SIG-M5 treated with dmso at 0.1 percent for 504 hours (cell line): ENCODE results near the gene ZBTB25.

Experiments used
- DNase-seq: peaks from one replicate; lab custom pipeline; 2025; ENCODE audit not compliant: unreplicated experiment; lab: John Stamatoyannopoulos, UW

The ZBTB25 gene

GRCh38 chr14:64444984-64445845, 58.4 kb downstream of the ZBTB25 start:
- DNase-seq: no peak

- DNase-seq: no peak
These were observed 59.5 kb downstream of the ZBTB25 start for GRCh38 chr14:64444140-64444539.

GRCh38 chr14:64442300-64442988, 61.2 kb downstream of the ZBTB25 start:
- no peak for DNase-seq

GRCh38 chr14:64440494-64440893, 63.1 kb downstream of the ZBTB25 start:
- DNase-seq: peak; percentile 35

GRCh38 chr14:64439141-64439540, 64.5 kb downstream of the ZBTB25 start:
- no peak for DNase-seq

GRCh38 chr14:64438181-64438841, 65.3 kb downstream of the ZBTB25 start:
- DNase-seq: no peak

GRCh38 chr14:64434528-64434927, 69.1 kb downstream of the ZBTB25 start:
- no peak for DNase-seq

- no peak for DNase-seq
These were observed 79.7 kb downstream of the ZBTB25 start for GRCh38 chr14:64423987-64424386.

- DNase-seq: no peak
These were observed 80.9 kb downstream of the ZBTB25 start for GRCh38 chr14:64422756-64423155.

GRCh38 chr14:64422005-64422404, 81.6 kb downstream of the ZBTB25 start:
- no peak for DNase-seq

- DNase-seq: no peak
These were observed 82.5 kb downstream of the ZBTB25 start for GRCh38 chr14:64421166-64421565.

- DNase-seq: no peak
These were observed 84.6 kb downstream of the ZBTB25 start for GRCh38 chr14:64419003-64419402.

- no peak for DNase-seq
These were observed 85.9 kb downstream of the ZBTB25 start for GRCh38 chr14:64417771-64418125.

- no peak for DNase-seq
These were observed 86.4 kb downstream of the ZBTB25 start for GRCh38 chr14:64417055-64417770.

GRCh38 chr14:64416348-64416932, 87.2 kb downstream of the ZBTB25 start:
- no peak for DNase-seq

GRCh38 chr14:64412237-64412636, 91.4 kb downstream of the ZBTB25 start:
- no peak for DNase-seq

- no peak for DNase-seq
These were observed 92.6 kb downstream of the ZBTB25 start for GRCh38 chr14:64411001-64411400.

GRCh38 chr14:64410084-64410774, 93.4 kb downstream of the ZBTB25 start:
- peak; percentile 9 for DNase-seq

GRCh38 chr14:64409126-64409920, 94.3 kb downstream of the ZBTB25 start:
- no peak for DNase-seq
